HG02885 (cell line): ENCODE data around the gene DLG2.
"Not testable (repeated sequence)": the region's sequence is repeated elsewhere in the genome, so short reads cannot be mapped to it uniquely, and the experiment has no call there.

ENCODE experiments used
- ATAC-seq: cut with Tn5 transposase; IDR thresholded peaks from one replicate; pipeline ENCODE4 v1.9.1; 2021; ENCODE audit warnings: mild to moderate bottlenecking; ENCODE audit not compliant: unreplicated experiment, poor library complexity

Gene DLG2

DNA sequence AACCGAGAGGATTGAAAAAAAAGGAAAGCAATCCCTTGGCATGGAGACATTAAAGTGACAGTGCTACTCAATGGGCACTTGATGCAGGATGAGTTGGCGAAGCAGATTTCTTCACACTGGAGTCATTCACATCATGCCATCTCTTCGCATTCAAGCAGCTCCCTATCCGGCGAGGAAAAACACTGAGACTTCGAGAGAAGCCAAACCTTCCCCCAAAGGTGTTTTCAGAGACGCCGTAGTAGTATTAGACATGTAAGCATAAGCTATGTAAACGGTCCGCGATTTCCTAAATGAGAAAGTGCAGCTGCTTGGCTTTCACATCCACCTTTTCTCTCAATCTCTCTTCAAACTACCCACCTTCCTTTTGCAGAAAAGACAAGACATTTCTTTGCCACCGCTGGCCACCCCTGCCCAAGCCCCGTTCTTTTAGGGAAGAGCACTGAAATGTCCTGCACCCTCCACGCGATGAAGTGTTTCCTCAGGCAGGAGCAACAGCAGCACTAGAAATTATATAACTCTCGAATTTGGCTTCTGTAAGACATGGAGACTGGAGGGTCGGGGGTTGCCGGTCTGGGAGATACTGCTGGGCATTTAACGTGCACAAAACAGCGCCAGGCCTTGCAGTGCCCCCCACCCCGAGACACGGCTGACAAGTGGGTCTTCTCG lies at the start of gene DLG2:
TSS of gene DLG2 (minus strand) at position 13 of the 666 bp plus-strand sequence.
- no peak for ATAC-seq

DNA sequence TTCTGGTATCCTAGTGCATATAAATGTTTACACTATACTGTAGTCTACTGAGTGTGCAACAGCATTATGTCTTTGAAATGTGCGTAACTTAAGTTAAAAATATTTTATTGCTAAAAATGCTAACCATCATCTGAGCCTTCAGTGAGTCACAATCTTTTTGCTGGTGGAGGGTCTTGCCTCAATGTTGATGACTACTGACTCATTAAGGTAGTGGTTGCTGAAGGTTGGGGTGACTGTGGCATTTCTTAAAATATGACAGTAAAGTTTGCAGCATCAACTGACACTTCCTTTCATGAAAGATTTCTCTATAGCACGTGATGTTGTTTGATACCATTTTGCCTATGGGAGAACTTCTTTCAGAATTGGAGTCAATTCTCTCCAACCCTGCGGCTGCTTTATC lies 46.2 kb upstream of the DLG2 start:
- ATAC-seq, result no peak

DNA sequence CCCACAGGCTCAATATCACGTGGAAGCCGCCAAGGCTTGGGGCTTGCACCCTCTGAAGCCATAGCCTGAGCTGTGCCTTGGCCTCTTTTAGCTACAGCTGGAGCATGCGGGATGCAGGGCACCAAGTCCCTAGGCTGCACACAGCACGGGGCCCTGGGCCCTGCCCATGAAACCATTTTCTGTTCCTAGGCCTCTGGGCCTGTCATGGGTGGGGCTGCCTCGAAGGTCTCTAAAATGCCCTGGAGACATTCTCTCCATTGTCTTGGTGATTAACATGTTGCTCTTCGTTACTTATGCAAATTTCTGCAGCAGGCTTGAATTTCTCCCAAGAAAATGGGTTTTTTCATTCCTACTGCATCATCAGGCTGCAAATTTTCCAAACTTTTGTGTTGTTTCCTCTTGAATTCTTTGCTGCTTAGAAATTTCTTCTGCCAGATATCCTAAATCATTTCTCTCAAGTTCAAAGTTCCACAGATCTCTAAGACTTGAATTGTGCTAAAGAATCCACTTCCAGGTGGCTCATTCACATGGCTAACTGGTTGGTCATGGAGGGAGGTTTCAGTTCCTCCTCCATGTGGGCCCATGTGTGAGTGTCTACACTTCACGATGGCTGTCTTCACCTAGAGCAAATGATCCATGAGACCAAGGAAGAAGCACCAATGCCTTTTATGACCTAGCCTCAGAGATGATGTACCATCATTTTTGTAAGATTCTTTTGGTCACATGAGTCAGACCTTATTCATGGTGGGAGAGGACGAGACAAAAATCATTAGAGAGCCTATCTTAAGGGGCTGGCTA lies 45.2 kb upstream of the DLG2 start:
- peak; percentile 54 for ATAC-seq

DNA sequence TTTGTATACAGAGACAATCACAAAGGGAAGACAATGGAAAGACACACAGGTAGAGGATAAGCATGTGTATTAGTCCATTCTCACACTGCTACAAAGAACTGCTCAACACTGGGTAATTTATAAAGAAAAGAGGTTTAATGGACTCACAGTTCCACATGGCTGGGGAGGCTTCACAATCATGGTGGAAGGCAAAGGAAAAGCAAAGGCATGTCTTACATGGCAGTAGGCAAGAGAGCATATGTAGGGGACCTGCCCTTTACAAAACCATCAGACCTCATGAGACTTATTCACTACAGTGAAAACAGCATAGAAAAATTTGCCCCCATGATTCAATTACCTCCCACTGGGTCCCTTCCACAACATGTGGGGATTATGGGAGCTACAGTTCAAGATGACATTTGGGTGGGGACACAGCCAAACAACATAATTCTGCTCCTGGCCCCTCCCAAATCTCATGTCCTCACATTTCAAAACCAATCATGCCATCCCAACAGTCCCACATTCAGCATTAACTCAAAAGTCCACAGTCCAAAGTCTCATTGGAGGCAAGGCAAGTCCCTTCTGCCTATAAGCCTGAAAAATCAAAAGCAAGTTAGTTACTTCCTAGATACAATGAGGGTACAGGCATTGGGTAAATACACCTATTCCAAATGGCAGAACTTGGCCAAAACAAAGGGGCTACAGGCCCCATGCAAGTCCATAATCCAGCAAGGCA lies 44.0 kb upstream of the DLG2 start:
- ATAC-seq, result not testable (repeated sequence)

DNA sequence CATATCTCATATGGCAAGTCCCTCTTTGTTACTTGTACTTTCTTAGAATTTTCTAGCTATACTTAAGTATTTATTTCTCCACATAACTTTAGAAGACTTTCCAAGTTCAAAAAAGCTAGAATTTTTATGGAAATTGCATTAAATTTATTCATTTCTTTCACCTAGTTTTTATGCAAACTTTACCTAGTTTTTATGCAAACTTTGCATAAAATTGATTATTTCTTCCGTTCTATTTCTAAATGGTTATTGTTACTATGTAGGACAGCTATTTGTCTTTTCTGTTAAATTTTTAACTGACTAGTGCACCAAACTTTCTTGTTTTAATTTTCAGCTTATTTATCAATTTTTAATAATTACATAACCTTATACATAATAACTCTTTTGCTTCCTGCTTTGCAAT lies 41.0 kb upstream of the DLG2 start:
- ATAC-seq, result no peak

DNA sequence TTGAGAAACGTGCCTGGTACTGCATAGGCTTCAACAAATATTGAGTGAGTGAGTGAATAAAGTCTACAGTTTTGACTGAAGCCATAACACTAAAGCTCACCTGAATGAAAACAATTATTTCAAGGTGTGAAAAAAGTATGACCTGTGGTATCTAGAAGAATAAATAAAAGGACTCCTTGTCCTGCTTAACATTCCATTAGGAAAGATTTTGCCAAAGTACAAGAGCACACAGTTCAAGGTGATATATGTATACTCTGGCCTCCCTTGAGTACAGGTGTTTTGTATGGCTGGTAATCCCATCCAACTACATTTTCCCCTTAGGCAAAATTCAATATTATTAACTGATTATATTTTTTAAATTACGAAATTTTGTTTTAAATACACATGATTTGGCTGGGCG lies 39.5 kb upstream of the DLG2 start:
- no peak for ATAC-seq

DNA sequence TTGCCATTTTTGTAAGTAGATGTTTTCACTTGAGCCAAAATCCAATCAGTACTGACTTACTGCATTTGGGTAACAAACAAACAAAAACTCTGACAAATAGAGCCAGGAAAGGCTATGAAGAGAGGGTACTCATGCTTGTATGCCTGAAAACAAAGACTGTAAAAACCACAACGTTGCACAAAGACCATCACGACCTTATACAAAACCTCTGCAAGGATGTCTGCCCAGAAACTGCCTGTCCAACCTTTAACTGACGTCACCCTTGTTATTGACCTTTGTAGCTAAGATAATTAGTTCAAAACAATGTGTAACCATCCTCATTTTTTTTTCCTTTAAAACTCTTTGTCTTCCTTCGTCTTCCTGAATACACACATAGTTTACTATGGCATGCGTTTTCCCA lies 38.6 kb upstream of the DLG2 start:
- ATAC-seq, result no peak

DNA sequence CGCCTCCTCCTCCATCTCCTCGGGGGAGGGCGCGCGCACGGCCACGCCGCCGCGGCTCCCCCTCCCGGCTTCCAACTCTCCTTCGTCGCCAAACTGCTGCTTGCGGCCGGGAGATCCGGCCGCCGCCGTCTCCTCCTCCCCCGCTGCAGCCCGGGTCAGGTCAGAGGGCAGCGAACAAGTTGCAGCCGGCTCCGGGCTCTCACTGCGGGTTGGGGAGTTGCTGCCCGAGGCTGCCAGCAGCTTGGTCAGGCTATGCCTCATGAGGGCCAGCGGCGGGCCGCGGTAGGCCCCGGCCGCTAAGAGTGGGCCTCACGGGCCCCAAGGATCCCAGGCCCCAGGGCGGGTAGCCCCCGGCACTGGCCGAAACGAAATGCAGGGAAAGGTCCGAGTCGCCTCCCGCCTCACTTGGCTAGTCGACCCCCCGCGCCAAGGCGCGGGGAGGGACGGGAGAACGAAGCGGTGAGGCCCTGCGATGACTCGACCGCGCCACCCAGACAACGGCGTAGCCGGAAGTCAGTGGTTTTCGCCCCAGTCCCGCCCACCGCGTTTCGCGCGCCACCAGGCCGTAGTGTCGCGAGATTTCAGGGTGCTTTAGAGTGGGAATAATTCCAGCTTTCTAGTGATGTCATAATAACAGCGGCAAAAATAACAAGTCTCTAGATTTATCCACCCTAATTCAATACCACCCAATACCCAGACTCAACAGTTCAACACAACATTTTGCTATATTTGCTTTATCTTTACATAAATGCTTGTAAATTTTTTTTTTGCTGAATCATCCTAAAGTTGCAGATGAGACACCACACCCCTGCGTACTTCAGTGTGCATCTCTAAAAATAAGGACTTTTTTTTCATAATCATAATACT lies 37.7 kb upstream of the DLG2 start, which contains the start of gene CREBZF:
TSS of gene CREBZF (minus strand) at position 515 of the 867 bp plus-strand sequence. CDS start at position 261, 254 bp downstream.
- ATAC-seq, result peak; percentile 90

DNA sequence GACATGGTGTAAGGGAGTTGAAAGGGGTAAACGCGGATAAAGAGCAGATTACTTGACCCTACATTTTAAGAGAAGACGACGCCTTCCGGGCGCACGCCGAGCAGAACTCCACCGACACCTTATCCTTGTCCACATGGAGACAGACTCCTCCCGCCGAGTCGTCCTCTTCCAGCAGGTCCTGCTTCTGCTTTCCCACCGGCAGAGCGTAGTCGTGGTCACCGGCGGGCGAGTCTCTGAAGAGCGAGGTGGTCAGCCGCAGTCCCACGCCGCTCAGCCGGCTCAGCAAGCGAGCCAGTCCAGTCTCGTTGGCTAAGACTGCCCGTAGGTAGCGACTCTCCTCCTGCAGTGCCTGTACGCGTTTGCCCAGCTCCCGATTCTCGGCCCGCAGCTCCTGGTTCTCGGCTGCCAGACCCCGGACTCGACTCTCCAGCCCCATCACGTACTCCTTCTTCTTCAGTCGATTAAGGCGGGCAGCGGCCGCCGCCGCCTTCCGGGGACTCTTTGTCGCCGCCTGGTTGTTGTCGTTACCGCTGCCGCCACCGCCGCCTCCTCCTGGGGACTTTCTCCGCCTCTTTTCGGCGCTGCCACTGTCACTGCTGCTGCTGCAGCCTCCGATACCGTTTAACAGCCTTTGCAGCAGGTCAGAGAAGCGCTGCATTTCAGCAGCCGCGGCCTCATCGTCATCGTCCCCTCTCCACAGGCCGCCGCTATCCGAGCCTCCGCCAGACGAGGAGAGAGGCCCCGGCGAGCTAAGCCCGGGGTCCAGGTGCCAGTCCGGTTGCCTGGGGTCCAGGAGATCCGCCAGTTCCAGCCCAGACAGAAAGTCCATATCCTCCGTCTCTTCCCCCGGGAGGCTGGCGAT lies 36.8 kb upstream of the DLG2 start:
- ATAC-seq, result peak; percentile 69

DNA sequence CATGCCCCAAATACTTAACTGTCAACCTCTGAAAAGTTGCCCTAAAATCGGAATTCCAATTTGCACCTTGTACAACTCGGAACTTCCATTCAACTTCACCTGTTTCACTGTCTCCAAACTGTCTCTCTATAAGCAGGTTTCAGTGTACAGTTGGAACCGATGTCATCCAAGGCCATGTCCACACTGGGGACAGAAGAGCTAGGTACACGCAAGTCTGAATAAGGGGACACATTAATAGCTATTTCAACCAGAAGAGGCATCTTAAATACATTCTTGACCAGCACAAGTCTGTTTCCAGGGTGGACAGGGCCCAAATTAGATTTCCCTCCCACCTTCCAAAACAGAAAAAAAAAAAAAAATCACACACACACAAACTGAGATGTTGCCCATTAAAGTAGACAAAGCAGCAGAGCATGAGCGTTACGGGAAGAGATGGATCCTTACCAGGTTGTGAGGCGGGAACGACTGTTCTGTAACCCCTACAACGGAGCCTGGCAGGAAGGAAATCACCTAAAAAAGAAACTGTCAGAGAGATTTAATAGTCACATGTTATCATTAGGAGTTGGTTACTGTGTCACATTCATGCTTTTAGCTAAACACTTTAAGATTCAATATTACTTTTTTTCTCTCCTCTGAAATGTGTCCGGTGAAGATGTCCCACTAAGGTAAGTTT lies 36.1 kb upstream of the DLG2 start:
- ATAC-seq, result no peak

DNA sequence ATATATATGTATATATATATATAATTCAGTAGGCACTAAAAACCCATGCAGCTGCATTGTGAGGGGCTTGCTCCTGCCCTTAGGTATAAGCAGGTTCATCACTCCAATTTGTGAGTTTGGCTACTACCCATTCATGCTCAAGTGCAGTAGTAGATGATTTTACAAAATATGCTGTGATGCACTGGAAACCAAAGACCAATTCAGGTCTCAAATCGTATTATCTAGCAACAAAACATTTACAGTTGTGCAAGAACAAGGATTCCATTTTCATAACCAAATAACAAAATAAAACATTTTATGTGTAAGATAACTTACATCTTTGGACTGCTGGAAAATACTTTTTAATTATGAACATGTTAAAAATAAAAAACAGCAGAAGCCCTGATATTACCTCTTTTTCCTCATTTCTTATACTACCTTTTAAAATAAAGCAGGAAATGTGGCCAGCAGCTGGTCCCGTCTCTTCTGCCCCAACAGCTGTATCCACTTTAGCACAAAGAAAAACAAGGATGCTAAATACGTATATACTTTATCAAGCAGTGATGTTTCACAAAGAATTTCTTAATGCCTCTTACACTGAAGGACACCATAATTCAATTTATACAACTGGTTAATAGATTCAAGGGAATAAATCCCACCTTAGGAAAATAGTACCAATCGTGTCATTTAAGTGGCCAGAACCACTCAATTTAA lies 35.0 kb upstream of the DLG2 start:
- no peak for ATAC-seq

DNA sequence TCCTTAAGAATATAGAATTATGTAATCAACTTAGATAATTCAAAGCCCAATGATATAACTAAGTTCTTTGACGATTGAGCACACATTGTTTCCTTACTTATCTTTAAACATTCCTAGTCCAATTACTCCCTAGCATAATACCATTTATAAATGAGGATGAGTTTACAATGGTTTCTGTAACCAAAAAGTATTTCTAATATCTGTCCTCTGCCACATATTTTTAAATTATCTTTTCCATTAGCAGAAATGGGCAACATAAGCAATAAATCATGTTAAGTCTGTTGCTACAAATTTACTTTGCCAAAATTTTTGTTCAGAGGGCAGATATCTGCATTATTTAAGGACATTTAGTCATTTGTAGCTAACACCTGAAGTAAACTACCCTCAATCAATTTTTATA lies 31.0 kb upstream of the DLG2 start:
- no peak for ATAC-seq

DNA sequence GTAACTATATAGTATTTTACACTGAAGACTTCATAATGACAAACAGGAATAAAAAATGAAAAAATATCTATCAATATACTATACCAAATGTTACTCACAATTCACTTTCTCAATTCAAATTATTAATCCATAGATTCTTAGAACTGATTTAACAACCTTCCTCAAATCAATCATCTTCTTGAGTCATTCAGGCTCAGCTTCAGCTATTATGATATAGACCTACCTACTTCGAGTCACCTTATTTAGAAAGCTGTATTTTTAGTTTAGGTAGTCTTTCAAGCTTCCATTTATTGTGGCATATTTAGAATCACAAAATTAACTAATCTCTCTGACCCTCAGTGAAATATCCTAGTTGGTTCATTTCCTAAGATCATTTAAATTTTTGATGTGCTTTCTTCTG lies 29.6 kb upstream of the DLG2 start:
- ATAC-seq, result no peak

DNA sequence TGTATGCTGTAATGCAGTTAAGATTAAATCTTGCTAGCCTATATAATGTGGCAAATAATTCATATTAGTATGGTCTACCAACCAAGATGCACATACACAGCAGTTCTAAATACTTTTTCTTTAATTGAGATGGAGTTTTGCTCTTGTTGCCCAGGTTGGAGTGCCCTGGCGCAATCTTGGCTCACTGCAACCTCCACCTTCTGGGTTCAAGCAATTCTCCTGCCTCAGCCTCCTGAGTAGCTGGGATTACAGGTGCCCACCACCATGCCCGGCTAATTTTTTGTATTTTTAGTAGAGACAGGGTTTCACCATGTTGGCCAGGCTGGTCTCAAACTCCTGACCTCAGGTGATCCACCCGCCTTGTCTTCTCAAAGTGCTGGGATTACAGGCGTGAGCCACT lies 27.2 kb upstream of the DLG2 start:
- not testable (repeated sequence) for ATAC-seq

DNA sequence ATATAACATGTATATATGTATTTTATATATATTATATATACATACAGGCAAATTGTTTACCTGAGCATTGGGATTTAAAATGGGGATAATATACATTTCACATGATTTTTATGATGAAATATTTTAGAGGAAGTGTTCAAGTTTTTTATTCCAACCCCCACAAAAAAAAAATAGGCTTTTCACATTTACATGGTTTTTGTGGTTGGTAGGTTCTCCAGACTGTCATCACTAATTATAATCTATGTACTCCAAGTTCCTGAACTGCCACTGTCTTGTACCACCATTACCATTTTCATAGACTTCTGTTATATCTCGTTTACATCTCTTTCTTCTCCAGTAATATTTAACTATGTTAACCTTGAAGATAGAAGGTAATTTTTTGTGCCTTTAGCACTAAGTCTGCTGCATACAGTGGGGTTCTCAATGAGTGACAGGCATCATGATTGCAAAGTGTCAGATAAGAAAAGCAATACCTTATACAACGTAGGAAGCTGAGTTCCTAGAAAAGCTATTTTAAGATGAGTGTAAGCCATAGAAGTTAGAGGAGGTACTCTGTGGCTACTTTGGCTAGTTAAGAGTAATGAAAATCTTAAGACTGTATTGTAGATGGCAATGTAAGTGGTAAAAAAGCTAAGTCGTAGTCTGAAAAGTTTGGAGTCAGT lies 25.8 kb upstream of the DLG2 start:
- ATAC-seq, result no peak

DNA sequence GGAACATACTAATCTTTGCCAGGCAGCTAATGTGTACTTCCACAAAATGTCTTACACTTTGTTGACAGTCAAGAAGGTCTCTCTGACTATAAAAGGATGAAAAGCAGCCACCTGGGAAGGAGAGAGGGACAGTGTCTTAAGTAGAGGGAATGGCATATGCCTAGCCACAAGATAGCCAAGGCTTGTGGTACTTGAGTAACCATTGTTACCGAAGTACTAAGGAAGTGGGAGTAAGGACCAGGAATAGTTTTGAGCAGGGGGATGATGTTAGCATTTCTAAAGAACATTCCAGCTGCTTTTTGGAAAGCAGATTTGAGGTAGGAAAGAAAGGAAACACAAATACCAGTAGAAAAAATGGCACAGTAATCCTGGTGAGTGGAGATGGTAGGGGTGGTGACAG lies 24.0 kb upstream of the DLG2 start:
- ATAC-seq, result no peak

DNA sequence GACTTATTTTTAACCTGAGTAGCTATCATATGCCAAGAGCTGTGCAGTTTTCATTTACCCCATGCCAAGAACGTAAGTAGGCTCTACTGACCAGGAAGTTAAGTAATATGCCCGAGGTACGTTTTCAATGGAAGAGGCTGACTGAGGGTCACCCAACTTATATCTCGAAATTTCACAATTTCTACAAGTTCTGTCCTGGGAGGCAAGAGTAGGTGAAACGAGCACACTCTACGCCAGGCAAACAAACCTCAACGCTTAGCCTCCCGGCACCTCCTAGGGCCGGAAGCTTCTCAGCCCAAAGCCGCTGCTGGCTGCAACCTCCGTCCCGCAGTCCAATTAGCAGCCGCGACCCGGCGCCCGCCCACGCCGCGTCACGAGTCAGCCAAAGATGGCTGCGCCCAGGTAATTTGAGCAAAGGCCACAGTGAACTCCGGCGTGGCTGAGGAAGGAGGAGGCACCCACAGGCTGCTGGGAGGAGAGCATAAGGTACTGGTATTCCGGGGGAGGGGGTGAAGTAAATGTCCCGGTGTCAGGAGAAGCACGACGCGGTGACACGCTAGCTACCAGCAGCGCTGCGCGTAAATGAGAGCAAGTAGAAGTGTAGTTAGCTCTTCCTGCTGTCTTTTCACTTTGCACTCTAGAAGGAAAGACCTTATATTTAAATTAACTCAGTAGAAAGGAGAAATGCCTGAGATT lies 20.6 kb upstream of the DLG2 start, which contains the start of gene TMEM126A:
TSS of gene TMEM126A (plus strand) at position 364 of the 696 bp plus-strand sequence. CDS start 2,289 bp downstream, outside the sequence.
- peak; percentile 99 for ATAC-seq
